GM23338 (cell line): ENCODE data around the gene KRT16. TPM values are rescaled to one million over a fixed set of nuclear protein-coding genes. Genes with fewer than 3 reads are reported as not detected.

Experiments used
- ATAC-seq: fragments of 200-7000 bp; cut with Tn5 transposase; 3 replicates; pipeline ENCODE4 v1.9.1; 2020
- DNase-seq: peaks from one replicate; pipeline ENCODE4 v3.0.0-alpha.2; 2015; ENCODE audit warnings: low spot score
- H2AFZ ChIP-seq: fragments of 200-600 bp; sonication (generic); 2 replicates; pipeline ENCODE4 v1.8.0; 2016; ENCODE audit warnings: antibody characterized with exemption, mild to moderate bottlenecking, moderate library complexity
- H3F3A ChIP-seq: fragments of 200-600 bp; sonication (generic); replicated peaks from 2 replicates; pipeline ENCODE4 v1.8.0; 2017; ENCODE audit warnings: antibody characterized with exemption, mixed run types, low read depth
- H3K27ac ChIP-seq: fragments of 200-600 bp; sonication (generic); 2 replicates; pipeline ENCODE4 v1.6.1; 2016; ENCODE audit warnings: low read depth
- H3K27me3 ChIP-seq: fragments of 200-600 bp; sonication (generic); 2 replicates; pipeline ENCODE4 v1.8.0; 2016; ENCODE audit warnings: mild to moderate bottlenecking, mixed run types, moderate library complexity; ENCODE audit not compliant: insufficient read depth
- H3K36me3 ChIP-seq: fragments of 200-600 bp; sonication (generic); 2 replicates; pipeline ENCODE4 v1.8.0; 2016; ENCODE audit warnings: mild to moderate bottlenecking; ENCODE audit not compliant: insufficient read depth
- H3K4me1 ChIP-seq: fragments of 200-600 bp; sonication (generic); 2 replicates; pipeline ENCODE4 v1.8.0; 2016; ENCODE audit warnings: mild to moderate bottlenecking, moderate library complexity; ENCODE audit not compliant: insufficient read depth
- H3K4me2 ChIP-seq: fragments of 200-600 bp; sonication (generic); 2 replicates; pipeline ENCODE4 v1.7.1; 2017; ENCODE audit warnings: mixed run types
- H3K4me3 ChIP-seq: fragments of 200-600 bp; sonication (generic); 2 replicates; pipeline ENCODE4 v1.6.1; 2016; ENCODE audit warnings: mixed run types
- H3K79me2 ChIP-seq: fragments of 200-600 bp; sonication (generic); replicated peaks from 2 replicates; pipeline ENCODE4 v1.8.0; 2017; ENCODE audit warnings: mild to moderate bottlenecking; ENCODE audit not compliant: insufficient read depth
- H3K9me2 ChIP-seq: fragments of 200-600 bp; sonication (generic); 2 replicates; pipeline ENCODE4 v1.8.0; 2017; ENCODE audit not compliant: insufficient read depth
- H4K20me1 ChIP-seq: fragments of 200-600 bp; sonication (generic); replicated peaks from 2 replicates; pipeline ENCODE4 v1.8.0; 2017; ENCODE audit warnings: mild to moderate bottlenecking; ENCODE audit not compliant: insufficient read depth
- H3K27ac Mint-ChIP-seq: 2 replicates; pipeline ENCODE4 v1.8.0; 2020; ENCODE audit warnings: inconsistent platforms, mild to moderate bottlenecking, moderate library complexity, mixed read lengths
- H3K27me3 Mint-ChIP-seq: 3 replicates; pipeline ENCODE4 v1.8.0; 2022; ENCODE audit warnings: low read depth, mild to moderate bottlenecking, moderate library complexity, mixed read lengths, inconsistent platforms; ENCODE audit not compliant: insufficient read depth, poor library complexity
- H3K36me3 Mint-ChIP-seq: 3 replicates; pipeline ENCODE4 v1.8.0; 2021; ENCODE audit warnings: low read depth, mild to moderate bottlenecking, inconsistent platforms, moderate library complexity, mixed read lengths
- H3K4me1 Mint-ChIP-seq: 3 replicates; pipeline ENCODE4 v1.8.0; 2020; ENCODE audit warnings: mild to moderate bottlenecking, inconsistent platforms, mixed read lengths
- H3K4me3 Mint-ChIP-seq: 3 replicates; pipeline ENCODE4 v1.8.0; 2021; ENCODE audit warnings: moderate library complexity, mild to moderate bottlenecking, inconsistent platforms, mixed read lengths
- H3K9me3 Mint-ChIP-seq: 3 replicates; pipeline ENCODE4 v1.8.0; 2020; ENCODE audit warnings: moderate library complexity, mild to moderate bottlenecking, inconsistent platforms, mixed read lengths
- CREB1 ChIP-seq: fragments of 250-450 bp; sonication (Bioruptor Pico); IDR thresholded peaks from 2 replicates; pipeline ENCODE4 v1.5.0; 2020; ENCODE audit warnings: low read depth, mild to moderate bottlenecking, moderate library complexity
- EZH2 ChIP-seq: fragments of 200-600 bp; sonication (generic); IDR thresholded peaks from one replicate; pipeline ENCODE4 v1.8.0; 2017; ENCODE audit warnings: antibody characterized with exemption, mild to moderate bottlenecking, low read depth; ENCODE audit not compliant: unreplicated experiment
- EZH2phosphoT487 ChIP-seq: fragments of 200-600 bp; sonication (generic); IDR thresholded peaks from one replicate; pipeline ENCODE4 v1.8.1; 2018; ENCODE audit warnings: antibody characterized with exemption; ENCODE audit not compliant: unreplicated experiment
- JUNB ChIP-seq: IDR thresholded peaks from one replicate; pipeline ENCODE4 v1.6.1; 2016; ENCODE audit warnings: antibody characterized with exemption; ENCODE audit not compliant: unreplicated experiment
- NANOG ChIP-seq: IDR thresholded peaks from 2 replicates; pipeline ENCODE4 v1.6.1; 2016; ENCODE audit warnings: antibody characterized with exemption, borderline replicate concordance
- POLR2AphosphoS5 ChIP-seq: IDR thresholded peaks from 2 replicates; pipeline ENCODE4 v1.6.1; 2016; ENCODE audit warnings: antibody characterized with exemption, low read depth
- STAT1 ChIP-seq: IDR thresholded peaks from one replicate; pipeline ENCODE4 v1.6.1; 2016; ENCODE audit warnings: antibody characterized with exemption; ENCODE audit not compliant: unreplicated experiment
- ZNF114 ChIP-seq: fragments of 250-450 bp; sonication (Bioruptor Pico); IDR thresholded peaks from 2 replicates; pipeline ENCODE4 v1.5.0; 2020; ENCODE audit warnings: mild to moderate bottlenecking, moderate library complexity
- ZNF331 ChIP-seq: fragments of 250-450 bp; sonication (Bioruptor Pico); IDR thresholded peaks from 2 replicates; pipeline ENCODE4 v1.5.0; 2020; ENCODE audit warnings: low read depth, mild to moderate bottlenecking, moderate library complexity
- polyA plus RNA-seq: library from polyadenylated mRNA; unstranded; fragments of >200 nt; fragmentation: Nextera tagmentation; extraction: Ambion mirVana; gene quantifications from 2 replicates; pipeline ENCODE4 v1.2.1, GENCODE V29; 2016
- total RNA-seq: library from RNA; depleted of rRNA; stranded (reverse); fragments of >200 nt; shearing (Covaris generic); gene quantifications from 2 replicates; pipeline ENCODE4 v1.2.3, GENCODE V29; 2014
- TF ChIP-seq, protein P1 (sequence below): IDR thresholded peaks from one replicate; pipeline ENCODE4 v1.6.1; 2018; ENCODE audit warnings: antibody characterized with exemption; ENCODE audit not compliant: unreplicated experiment
- TF ChIP-seq, protein P2 (sequence below), 2 experiments: fragments of 200-600 bp in 1 of 2; sonication (generic) in 1 of 2; conservative IDR thresholded peaks; 2 replicates each; pipeline versions ENCODE4 v1.5.1 to v1.6.1; 2016 to 2017; ENCODE audit warnings: antibody characterized with exemption in 2 of 2, low read depth in 2 of 2, mild to moderate bottlenecking in 2 of 2, moderate library complexity in 1 of 2
- TF ChIP-seq, protein P3 (sequence below): IDR thresholded peaks from 2 replicates; pipeline ENCODE4 v1.6.1; 2016; ENCODE audit warnings: antibody characterized with exemption
- TF ChIP-seq, protein P4 (sequence below): fragments of 250-450 bp; sonication (Bioruptor Pico); IDR thresholded peaks from 2 replicates; pipeline ENCODE4 v1.5.0; 2020; ENCODE audit warnings: mild to moderate bottlenecking, moderate library complexity

The KRT16 gene
- total and polyA plus RNA-seq, 2 experiments from 2014 or later: not detected

DNA sequence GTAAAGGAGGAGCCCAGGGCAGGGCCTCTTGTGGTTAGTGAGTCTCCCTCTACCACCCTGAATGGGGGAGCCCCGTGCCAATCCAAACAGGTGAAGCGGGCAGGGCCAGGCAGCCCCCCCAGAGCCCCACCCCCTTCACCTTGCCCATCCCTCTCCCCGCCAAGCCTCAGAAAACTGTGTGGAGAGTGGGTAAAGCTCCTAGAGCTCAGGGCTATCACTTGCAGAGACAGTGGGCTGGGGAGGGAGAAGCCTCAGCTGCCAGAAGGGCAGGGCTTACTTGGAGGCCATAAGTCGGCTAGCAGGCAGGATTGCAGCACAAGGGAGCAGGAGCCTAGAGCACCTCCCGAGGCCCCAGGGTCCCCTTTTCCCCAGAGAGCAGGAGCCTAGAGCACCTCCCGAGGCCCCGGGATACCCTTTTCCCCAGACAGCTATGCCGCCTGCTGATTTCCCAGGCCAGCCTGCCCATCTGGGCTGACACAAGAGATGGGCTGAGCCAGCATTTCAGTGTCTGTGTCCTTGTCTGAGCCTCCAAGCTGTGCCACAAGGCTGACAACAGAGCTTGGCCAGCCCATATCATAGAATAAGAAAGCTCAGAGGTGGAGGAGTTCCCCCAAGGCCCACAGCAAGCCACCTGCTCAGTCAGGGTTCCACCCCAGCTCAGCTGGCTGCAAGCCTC is 19.1 kb downstream of the KRT16 start:
- no peaks in the 10 kb centered on the region for H3K4me1 ChIP-seq
- H3K27ac ChIP-seq: no peak overlapping the region
- no peaks in the 10 kb centered on the region for H3K9me2 ChIP-seq
- no peaks in the 10 kb centered on the region for H4K20me1 ChIP-seq
- H3K79me2 ChIP-seq: no peaks in the 10 kb centered on the region
- TF ChIP-seq ZNF331 (CRISPR knock-in tag): no peak
- no peak for TF ChIP-seq JUNB
- no peak for TF ChIP-seq NANOG
- no peak for TF ChIP-seq CREB1 (CRISPR knock-in tag)
- no peak for TF ChIP-seq ZNF114
- TF ChIP-seq, protein P1, sequence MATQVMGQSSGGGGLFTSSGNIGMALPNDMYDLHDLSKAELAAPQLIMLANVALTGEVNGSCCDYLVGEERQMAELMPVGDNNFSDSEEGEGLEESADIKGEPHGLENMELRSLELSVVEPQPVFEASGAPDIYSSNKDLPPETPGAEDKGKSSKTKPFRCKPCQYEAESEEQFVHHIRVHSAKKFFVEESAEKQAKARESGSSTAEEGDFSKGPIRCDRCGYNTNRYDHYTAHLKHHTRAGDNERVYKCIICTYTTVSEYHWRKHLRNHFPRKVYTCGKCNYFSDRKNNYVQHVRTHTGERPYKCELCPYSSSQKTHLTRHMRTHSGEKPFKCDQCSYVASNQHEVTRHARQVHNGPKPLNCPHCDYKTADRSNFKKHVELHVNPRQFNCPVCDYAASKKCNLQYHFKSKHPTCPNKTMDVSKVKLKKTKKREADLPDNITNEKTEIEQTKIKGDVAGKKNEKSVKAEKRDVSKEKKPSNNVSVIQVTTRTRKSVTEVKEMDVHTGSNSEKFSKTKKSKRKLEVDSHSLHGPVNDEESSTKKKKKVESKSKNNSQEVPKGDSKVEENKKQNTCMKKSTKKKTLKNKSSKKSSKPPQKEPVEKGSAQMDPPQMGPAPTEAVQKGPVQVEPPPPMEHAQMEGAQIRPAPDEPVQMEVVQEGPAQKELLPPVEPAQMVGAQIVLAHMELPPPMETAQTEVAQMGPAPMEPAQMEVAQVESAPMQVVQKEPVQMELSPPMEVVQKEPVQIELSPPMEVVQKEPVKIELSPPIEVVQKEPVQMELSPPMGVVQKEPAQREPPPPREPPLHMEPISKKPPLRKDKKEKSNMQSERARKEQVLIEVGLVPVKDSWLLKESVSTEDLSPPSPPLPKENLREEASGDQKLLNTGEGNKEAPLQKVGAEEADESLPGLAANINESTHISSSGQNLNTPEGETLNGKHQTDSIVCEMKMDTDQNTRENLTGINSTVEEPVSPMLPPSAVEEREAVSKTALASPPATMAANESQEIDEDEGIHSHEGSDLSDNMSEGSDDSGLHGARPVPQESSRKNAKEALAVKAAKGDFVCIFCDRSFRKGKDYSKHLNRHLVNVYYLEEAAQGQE: no peak
- TF ChIP-seq POLR2AphosphoS5: no peak
- TF ChIP-seq EZH2: no peak
- TF ChIP-seq, protein P2, sequence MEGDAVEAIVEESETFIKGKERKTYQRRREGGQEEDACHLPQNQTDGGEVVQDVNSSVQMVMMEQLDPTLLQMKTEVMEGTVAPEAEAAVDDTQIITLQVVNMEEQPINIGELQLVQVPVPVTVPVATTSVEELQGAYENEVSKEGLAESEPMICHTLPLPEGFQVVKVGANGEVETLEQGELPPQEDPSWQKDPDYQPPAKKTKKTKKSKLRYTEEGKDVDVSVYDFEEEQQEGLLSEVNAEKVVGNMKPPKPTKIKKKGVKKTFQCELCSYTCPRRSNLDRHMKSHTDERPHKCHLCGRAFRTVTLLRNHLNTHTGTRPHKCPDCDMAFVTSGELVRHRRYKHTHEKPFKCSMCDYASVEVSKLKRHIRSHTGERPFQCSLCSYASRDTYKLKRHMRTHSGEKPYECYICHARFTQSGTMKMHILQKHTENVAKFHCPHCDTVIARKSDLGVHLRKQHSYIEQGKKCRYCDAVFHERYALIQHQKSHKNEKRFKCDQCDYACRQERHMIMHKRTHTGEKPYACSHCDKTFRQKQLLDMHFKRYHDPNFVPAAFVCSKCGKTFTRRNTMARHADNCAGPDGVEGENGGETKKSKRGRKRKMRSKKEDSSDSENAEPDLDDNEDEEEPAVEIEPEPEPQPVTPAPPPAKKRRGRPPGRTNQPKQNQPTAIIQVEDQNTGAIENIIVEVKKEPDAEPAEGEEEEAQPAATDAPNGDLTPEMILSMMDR (conservative IDR thresholded peaks at IDR 0.05; ENCODE audit: low read depth in 2 of 2): no peak
- TF ChIP-seq STAT1: no peak
- TF ChIP-seq, protein P3, sequence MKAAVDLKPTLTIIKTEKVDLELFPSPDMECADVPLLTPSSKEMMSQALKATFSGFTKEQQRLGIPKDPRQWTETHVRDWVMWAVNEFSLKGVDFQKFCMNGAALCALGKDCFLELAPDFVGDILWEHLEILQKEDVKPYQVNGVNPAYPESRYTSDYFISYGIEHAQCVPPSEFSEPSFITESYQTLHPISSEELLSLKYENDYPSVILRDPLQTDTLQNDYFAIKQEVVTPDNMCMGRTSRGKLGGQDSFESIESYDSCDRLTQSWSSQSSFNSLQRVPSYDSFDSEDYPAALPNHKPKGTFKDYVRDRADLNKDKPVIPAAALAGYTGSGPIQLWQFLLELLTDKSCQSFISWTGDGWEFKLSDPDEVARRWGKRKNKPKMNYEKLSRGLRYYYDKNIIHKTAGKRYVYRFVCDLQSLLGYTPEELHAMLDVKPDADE: no peak
- no peak for TF ChIP-seq EZH2phosphoT487
- TF ChIP-seq, protein P4, sequence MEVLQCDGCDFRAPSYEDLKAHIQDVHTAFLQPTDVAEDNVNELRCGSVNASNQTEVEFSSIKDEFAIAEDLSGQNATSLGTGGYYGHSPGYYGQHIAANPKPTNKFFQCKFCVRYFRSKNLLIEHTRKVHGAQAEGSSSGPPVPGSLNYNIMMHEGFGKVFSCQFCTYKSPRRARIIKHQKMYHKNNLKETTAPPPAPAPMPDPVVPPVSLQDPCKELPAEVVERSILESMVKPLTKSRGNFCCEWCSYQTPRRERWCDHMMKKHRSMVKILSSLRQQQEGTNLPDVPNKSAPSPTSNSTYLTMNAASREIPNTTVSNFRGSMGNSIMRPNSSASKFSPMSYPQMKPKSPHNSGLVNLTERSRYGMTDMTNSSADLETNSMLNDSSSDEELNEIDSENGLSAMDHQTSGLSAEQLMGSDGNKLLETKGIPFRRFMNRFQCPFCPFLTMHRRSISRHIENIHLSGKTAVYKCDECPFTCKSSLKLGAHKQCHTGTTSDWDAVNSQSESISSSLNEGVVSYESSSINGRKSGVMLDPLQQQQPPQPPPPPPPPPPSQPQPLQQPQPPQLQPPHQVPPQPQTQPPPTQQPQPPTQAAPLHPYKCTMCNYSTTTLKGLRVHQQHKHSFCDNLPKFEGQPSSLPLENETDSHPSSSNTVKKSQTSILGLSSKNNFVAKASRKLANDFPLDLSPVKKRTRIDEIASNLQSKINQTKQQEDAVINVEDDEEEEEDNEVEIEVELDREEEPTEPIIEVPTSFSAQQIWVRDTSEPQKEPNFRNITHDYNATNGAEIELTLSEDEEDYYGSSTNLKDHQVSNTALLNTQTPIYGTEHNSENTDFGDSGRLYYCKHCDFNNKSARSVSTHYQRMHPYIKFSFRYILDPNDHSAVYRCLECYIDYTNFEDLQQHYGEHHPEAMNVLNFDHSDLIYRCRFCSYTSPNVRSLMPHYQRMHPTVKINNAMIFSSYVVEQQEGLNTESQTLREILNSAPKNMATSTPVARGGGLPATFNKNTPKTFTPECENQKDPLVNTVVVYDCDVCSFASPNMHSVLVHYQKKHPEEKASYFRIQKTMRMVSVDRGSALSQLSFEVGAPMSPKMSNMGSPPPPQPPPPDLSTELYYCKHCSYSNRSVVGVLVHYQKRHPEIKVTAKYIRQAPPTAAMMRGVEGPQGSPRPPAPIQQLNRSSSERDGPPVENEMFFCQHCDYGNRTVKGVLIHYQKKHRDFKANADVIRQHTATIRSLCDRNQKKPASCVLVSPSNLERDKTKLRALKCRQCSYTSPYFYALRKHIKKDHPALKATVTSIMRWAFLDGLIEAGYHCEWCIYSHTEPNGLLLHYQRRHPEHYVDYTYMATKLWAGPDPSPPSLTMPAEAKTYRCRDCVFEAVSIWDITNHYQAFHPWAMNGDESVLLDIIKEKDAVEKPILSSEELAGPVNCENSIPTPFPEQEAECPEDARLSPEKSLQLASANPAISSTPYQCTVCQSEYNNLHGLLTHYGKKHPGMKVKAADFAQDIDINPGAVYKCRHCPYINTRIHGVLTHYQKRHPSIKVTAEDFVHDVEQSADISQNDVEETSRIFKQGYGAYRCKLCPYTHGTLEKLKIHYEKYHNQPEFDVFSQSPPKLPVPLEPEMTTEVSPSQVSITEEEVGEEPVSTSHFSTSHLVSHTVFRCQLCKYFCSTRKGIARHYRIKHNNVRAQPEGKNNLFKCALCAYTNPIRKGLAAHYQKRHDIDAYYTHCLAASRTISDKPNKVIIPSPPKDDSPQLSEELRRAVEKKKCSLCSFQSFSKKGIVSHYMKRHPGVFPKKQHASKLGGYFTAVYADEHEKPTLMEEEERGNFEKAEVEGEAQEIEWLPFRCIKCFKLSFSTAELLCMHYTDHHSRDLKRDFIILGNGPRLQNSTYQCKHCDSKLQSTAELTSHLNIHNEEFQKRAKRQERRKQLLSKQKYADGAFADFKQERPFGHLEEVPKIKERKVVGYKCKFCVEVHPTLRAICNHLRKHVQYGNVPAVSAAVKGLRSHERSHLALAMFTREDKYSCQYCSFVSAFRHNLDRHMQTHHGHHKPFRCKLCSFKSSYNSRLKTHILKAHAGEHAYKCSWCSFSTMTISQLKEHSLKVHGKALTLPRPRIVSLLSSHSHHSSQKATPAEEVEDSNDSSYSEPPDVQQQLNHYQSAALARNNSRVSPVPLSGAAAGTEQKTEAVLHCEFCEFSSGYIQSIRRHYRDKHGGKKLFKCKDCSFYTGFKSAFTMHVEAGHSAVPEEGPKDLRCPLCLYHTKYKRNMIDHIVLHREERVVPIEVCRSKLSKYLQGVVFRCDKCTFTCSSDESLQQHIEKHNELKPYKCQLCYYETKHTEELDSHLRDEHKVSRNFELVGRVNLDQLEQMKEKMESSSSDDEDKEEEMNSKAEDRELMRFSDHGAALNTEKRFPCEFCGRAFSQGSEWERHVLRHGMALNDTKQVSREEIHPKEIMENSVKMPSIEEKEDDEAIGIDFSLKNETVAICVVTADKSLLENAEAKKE: no peak
- no peaks in the 10 kb centered on the region for H3F3A ChIP-seq
- H3K36me3 ChIP-seq: no peaks in the 10 kb centered on the region
- ATAC-seq (no peak; the same call in 2 of the 3 replicates), DNase-seq (no peak)
- no peak overlapping the region for H3K4me2 ChIP-seq
- H3K9me3 Mint-ChIP-seq: peaks cover 2% of the 10 kb centered on the region
- no peaks in the 10 kb centered on the region for H3K36me3 Mint-ChIP-seq
- H3K27me3 ChIP-seq: no peaks in the 10 kb centered on the region
- H3K27me3 Mint-ChIP-seq: peaks cover 10% of the 10 kb centered on the region
- H2AFZ ChIP-seq: no peak overlapping the region; the same call in 1 of the 2 replicates
- H3K27ac Mint-ChIP-seq: no peak overlapping the region
- H3K4me1 Mint-ChIP-seq: peaks cover 4% of the 10 kb centered on the region
- H3K4me3 Mint-ChIP-seq: no peak overlapping the region
- H3K4me3 ChIP-seq: no peak overlapping the region
